Neural cell (in vitro differentiated cells): Measurements from ENCODE around the gene FMC1. TPM values are rescaled to one million over a fixed set of nuclear protein-coding genes. Genes with fewer than 3 reads are reported as not detected.

Experiments used
- H2AFZ ChIP-seq: fragments of 200-600, 300-800 bp; sonication (generic), shearing (Covaris generic); 2 replicates; pipeline ENCODE4 v1.6.0; 2014; ENCODE audit warnings: low read depth, mild to moderate bottlenecking, antibody characterized with exemption, low read length, moderate library complexity
- H3F3A ChIP-seq: fragments of 200-600 bp; shearing (Covaris generic); 2 replicates; pipeline ENCODE4 v1.6.1; 2016; ENCODE audit warnings: mild to moderate bottlenecking, moderate library complexity, mixed read lengths, antibody characterized with exemption, low read length; ENCODE audit not compliant: insufficient read depth, poor library complexity, severe bottlenecking
- H3K27ac ChIP-seq: fragments of 200-600, 300-800 bp; sonication (generic), shearing (Covaris generic); 2 replicates; pipeline ENCODE4 v1.5.1; 2014; ENCODE audit warnings: mild to moderate bottlenecking, low read length, moderate library complexity
- H3K27me3 ChIP-seq: fragments of 300-800, 200-600 bp; sonication (generic), shearing (Covaris generic); 2 replicates; pipeline ENCODE4 v1.6.0; 2014; ENCODE audit warnings: mild to moderate bottlenecking, low read depth, low read length, moderate library complexity; ENCODE audit not compliant: insufficient read depth
- H3K36me3 ChIP-seq: fragments of 300-800, 200-600 bp; sonication (generic), shearing (Covaris generic); 2 replicates; pipeline ENCODE4 v1.5.1; 2014; ENCODE audit warnings: mild to moderate bottlenecking, antibody characterized with exemption, low read length, moderate library complexity; ENCODE audit not compliant: insufficient read depth
- H3K4me2 ChIP-seq: fragments of 300-800, 200-600 bp; sonication (generic), shearing (Covaris generic); 2 replicates; pipeline ENCODE4 v1.6.0; 2014; ENCODE audit warnings: mild to moderate bottlenecking, low read length
- H3K4me3 ChIP-seq: fragments of 300-800, 200-600 bp; sonication (generic), shearing (Covaris generic); 2 replicates; pipeline ENCODE4 v1.5.1; 2014; ENCODE audit warnings: mild to moderate bottlenecking, low read length, moderate library complexity
- H3K79me2 ChIP-seq: fragments of 200-600 bp; shearing (Covaris generic); replicated peaks from 2 replicates; pipeline ENCODE4 v1.6.0; 2014; ENCODE audit warnings: mild to moderate bottlenecking, low read length, moderate library complexity; ENCODE audit not compliant: insufficient read depth
- H3K9ac ChIP-seq: fragments of 300-800, 200-600 bp; sonication (generic), shearing (Covaris generic); 2 replicates; pipeline ENCODE4 v1.6.1; 2016; ENCODE audit warnings: mild to moderate bottlenecking, low read length, mixed read lengths
- H3K9me2 ChIP-seq: fragments of 200-600 bp; shearing (Covaris generic); 2 replicates; pipeline ENCODE4 v1.6.1; 2016; ENCODE audit warnings: mild to moderate bottlenecking, low read length, mixed read lengths; ENCODE audit not compliant: insufficient read depth
- H3K9me3 ChIP-seq: fragments of 200-600, 300-800 bp; sonication (generic), shearing (Covaris generic); 2 replicates; pipeline ENCODE4 v1.6.1; 2016; ENCODE audit warnings: mild to moderate bottlenecking, mixed run types, low read length, moderate library complexity, mixed read lengths
- H4K20me1 ChIP-seq: fragments of 200-600 bp; shearing (Covaris generic); 2 replicates; pipeline ENCODE4 v1.6.1; 2016; ENCODE audit warnings: mild to moderate bottlenecking, mixed run types; ENCODE audit not compliant: insufficient read depth
- CTCF ChIP-seq: fragments of 450-650 bp; IDR thresholded peaks from 2 replicates; pipeline ENCODE4 v1.5.1; 2014; ENCODE audit warnings: antibody characterized with exemption, mild to moderate bottlenecking, moderate library complexity; ENCODE audit not compliant: poor library complexity, severe bottlenecking
- EP300 ChIP-seq: fragments of 450-650 bp; conservative IDR thresholded peaks from 2 replicates; pipeline ENCODE4 v1.6.1; 2014; ENCODE audit warnings: antibody characterized with exemption, mild to moderate bottlenecking, moderate library complexity; ENCODE audit not compliant: poor library complexity, severe bottlenecking
- EZH2 ChIP-seq: fragments of 200-600, 300-800 bp; shearing (Covaris generic), sonication (generic); IDR thresholded peaks from 2 replicates; pipeline ENCODE4 v1.6.1; 2014; ENCODE audit warnings: antibody characterized with exemption, low read length, borderline replicate concordance, mild to moderate bottlenecking; ENCODE audit not compliant: insufficient read depth, poor library complexity, severe bottlenecking
- MXI1 ChIP-seq: fragments of 450-650 bp; conservative IDR thresholded peaks from 2 replicates; pipeline ENCODE4 v1.6.1; 2014; ENCODE audit warnings: antibody characterized with exemption, mild to moderate bottlenecking; ENCODE audit not compliant: poor library complexity, severe bottlenecking
- POLR2AphosphoS5 ChIP-seq: IDR thresholded peaks from 2 replicates; pipeline ENCODE4 v1.6.1; 2012
- RAD21 ChIP-seq: fragments of 450-650 bp; conservative IDR thresholded peaks from 2 replicates; pipeline ENCODE4 v1.6.1; 2014; ENCODE audit warnings: antibody characterized with exemption, mild to moderate bottlenecking, moderate library complexity
- REST ChIP-seq: IDR thresholded peaks from 2 replicates; pipeline ENCODE4 v1.6.1; 2012; ENCODE audit warnings: borderline replicate concordance
- SMC3 ChIP-seq: fragments of 450-650 bp; conservative IDR thresholded peaks from 2 replicates; pipeline ENCODE4 v1.6.1; 2014; ENCODE audit warnings: antibody characterized with exemption, mild to moderate bottlenecking, moderate library complexity; ENCODE audit not compliant: poor library complexity
- TAF1 ChIP-seq: IDR thresholded peaks from 2 replicates; pipeline ENCODE4 v1.6.1; 2012; ENCODE audit warnings: low read depth
- polyA plus RNA-seq: library from polyadenylated mRNA; depleted of rRNA; stranded (reverse); fragments of >200 nt; gene quantifications from 2 replicates; pipeline ENCODE4 v1.2.3, GENCODE V29; 2014

FMC1 gene
- polyA plus RNA-seq, 1 donor from 2014 or later = 54.8 TPM

GRCh38 chr7:139393621-139394211, 52.6 kb downstream of the FMC1 start:
- peaks cover 37% of the 10 kb centered on the region for H3K79me2 ChIP-seq
- H3K27me3 ChIP-seq = no peaks in the 10 kb centered on the region
- no peak overlapping the region for H3K9ac ChIP-seq
- no peaks in the 10 kb centered on the region for H4K20me1 ChIP-seq
- no peak overlapping the region for H3K27ac ChIP-seq
- TF ChIP-seq TAF1 = no peak
- TF ChIP-seq EP300 = no peak
- no peak for TF ChIP-seq POLR2AphosphoS5
- no peak for TF ChIP-seq EZH2
- no peak for TF ChIP-seq MXI1
- no peak for TF ChIP-seq CTCF
- TF ChIP-seq RAD21 = no peak
- no peak for TF ChIP-seq REST
- TF ChIP-seq SMC3 = no peak
- peaks cover 8% of the 10 kb centered on the region for H3K36me3 ChIP-seq
- H3K4me3 ChIP-seq = no peak overlapping the region
- H3K9me2 ChIP-seq = no peaks in the 10 kb centered on the region
- H2AFZ ChIP-seq = no peak overlapping the region
- no peaks in the 10 kb centered on the region for H3K9me3 ChIP-seq
- H3F3A ChIP-seq = no peaks in the 10 kb centered on the region
- H3K4me2 ChIP-seq = no peak overlapping the region

- Histone ChIP-seq H3F3A (no peaks in the 10 kb centered on the region), H2AFZ (no peak overlapping the region), H3K27ac (no peak overlapping the region), H3K79me2 (peaks cover 30% of the 10 kb centered on the region), H3K4me3 (no peak overlapping the region), H3K9ac (no peak overlapping the region), H3K9me3 (no peaks in the 10 kb centered on the region), H3K4me2 (no peak overlapping the region), H4K20me1 (no peaks in the 10 kb centered on the region), H3K27me3 (no peaks in the 10 kb centered on the region), H3K9me2 (no peaks in the 10 kb centered on the region), H3K36me3 (peaks cover 8% of the 10 kb centered on the region)
- no peak for TF ChIP-seq RAD21
- no peak for TF ChIP-seq POLR2AphosphoS5
- TF ChIP-seq EP300 = no peak
- TF ChIP-seq CTCF = no peak
- TF ChIP-seq MXI1 = no peak
- TF ChIP-seq REST = no peak
- TF ChIP-seq TAF1 = no peak
- no peak for TF ChIP-seq EZH2
Observed at GRCh38 chr7:139394540-139394939, 53.4 kb downstream of the FMC1 start.
